Calu3 (cell line): ENCODE results near the gene C2orf76. TPM values are rescaled to one million over a fixed set of nuclear protein-coding genes. Genes with fewer than 3 reads are reported as not detected.

Experiments
- BruUV-seq: library from RNA; stranded (reverse); fragments of 400-500 nt; replicated peaks from 2 replicates; lab custom pipeline; 2021; lab: Mats Ljungman, UMichigan
- CTCF ChIA-PET: fragments of 300-600 bp; sonication (Branson Sonifier 250); formaldehyde crosslinking; loops from one replicate; lab custom pipeline; 2022; ENCODE audit warnings: antibody characterized with exemption; lab: Charles Lee
- DNase-seq: peaks from one replicate; pipeline ENCODE4 v3.0.0; 2022
- H3K27ac Mint-ChIP-seq: one replicate; pipeline ENCODE4 v1.8.0; 2022; ENCODE audit warnings: mixed read lengths; ENCODE audit not compliant: unreplicated experiment
- H3K27me3 Mint-ChIP-seq: one replicate; pipeline ENCODE4 v1.8.0; 2022; ENCODE audit warnings: mixed read lengths; ENCODE audit not compliant: unreplicated experiment
- H3K36me3 Mint-ChIP-seq: one replicate; pipeline ENCODE4 v1.8.0; 2022; ENCODE audit warnings: mild to moderate bottlenecking, moderate library complexity, mixed read lengths; ENCODE audit not compliant: insufficient read depth, unreplicated experiment
- H3K4me1 Mint-ChIP-seq: one replicate; pipeline ENCODE4 v1.8.0; 2022; ENCODE audit warnings: mild to moderate bottlenecking, low read depth, mixed read lengths; ENCODE audit not compliant: unreplicated experiment
- H3K4me3 Mint-ChIP-seq: one replicate; pipeline ENCODE4 v1.8.0; 2022; ENCODE audit warnings: mild to moderate bottlenecking, low read depth, moderate library complexity, mixed read lengths; ENCODE audit not compliant: unreplicated experiment
- H3K9me3 Mint-ChIP-seq: one replicate; pipeline ENCODE4 v1.8.0; 2022; ENCODE audit warnings: low read depth, mixed read lengths; ENCODE audit not compliant: unreplicated experiment
- intact Hi-C: fragments of 100-400 bp; cut with micrococcal nuclease; formaldehyde crosslinking; loops from one replicate; pipeline ENCODE4 v1.10.0; 2022; ENCODE audit not compliant: unreplicated experiment
- total RNA-seq: library from RNA; stranded (reverse); gene quantifications from 2 replicates; pipeline ENCODE4 v1.2.3, GENCODE V29; 2022
- TF ChIP-seq, protein P1 (sequence below): fragments of 200-600 bp; IDR thresholded peaks from one replicate; pipeline ENCODE4 v1.8.0; 2022; ENCODE audit warnings: antibody characterized with exemption; ENCODE audit not compliant: unreplicated experiment

C2orf76 gene
- total RNA-seq, 1 experiment from 2014 or later, result 7.1 TPM

- H3K4me3 Mint-ChIP-seq, result no peak overlapping the region
- BruUV-seq, result no TSS peak
- intact Hi-C loops, result no loop called here
- H3K27ac Mint-ChIP-seq, result no peak overlapping the region
- peaks cover 13% of the 10 kb centered on the region for H3K4me1 Mint-ChIP-seq
- peak; percentile 28 for DNase-seq
- TF ChIP-seq, protein P1, sequence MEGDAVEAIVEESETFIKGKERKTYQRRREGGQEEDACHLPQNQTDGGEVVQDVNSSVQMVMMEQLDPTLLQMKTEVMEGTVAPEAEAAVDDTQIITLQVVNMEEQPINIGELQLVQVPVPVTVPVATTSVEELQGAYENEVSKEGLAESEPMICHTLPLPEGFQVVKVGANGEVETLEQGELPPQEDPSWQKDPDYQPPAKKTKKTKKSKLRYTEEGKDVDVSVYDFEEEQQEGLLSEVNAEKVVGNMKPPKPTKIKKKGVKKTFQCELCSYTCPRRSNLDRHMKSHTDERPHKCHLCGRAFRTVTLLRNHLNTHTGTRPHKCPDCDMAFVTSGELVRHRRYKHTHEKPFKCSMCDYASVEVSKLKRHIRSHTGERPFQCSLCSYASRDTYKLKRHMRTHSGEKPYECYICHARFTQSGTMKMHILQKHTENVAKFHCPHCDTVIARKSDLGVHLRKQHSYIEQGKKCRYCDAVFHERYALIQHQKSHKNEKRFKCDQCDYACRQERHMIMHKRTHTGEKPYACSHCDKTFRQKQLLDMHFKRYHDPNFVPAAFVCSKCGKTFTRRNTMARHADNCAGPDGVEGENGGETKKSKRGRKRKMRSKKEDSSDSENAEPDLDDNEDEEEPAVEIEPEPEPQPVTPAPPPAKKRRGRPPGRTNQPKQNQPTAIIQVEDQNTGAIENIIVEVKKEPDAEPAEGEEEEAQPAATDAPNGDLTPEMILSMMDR, result no peak
- no peaks in the 10 kb centered on the region for H3K27me3 Mint-ChIP-seq
- CTCF ChIA-PET, result interaction anchor here (0.5 to 1.1 kb wide), 2 partner anchors 11 to 203 kb away, joined by 3 to 7 read pairs; no protein-coding TSS in a partner anchor
- H3K9me3 Mint-ChIP-seq, result no peaks in the 10 kb centered on the region
- H3K36me3 Mint-ChIP-seq, result peaks cover 5% of the 10 kb centered on the region
Observed at GRCh38 chr2:119402645-119403560, 36.3 kb upstream of the C2orf76 start.

GRCh38 chr2:119402106-119402505, 35.5 kb upstream of the C2orf76 start:
- Mint-ChIP-seq H3K27ac (no peak overlapping the region), H3K36me3 (peaks cover 5% of the 10 kb centered on the region), H3K9me3 (no peaks in the 10 kb centered on the region), H3K27me3 (no peaks in the 10 kb centered on the region), H3K4me1 (peaks cover 13% of the 10 kb centered on the region), H3K4me3 (no peak overlapping the region)
- intact Hi-C loops, result no loop called here
- DNase-seq, result no peak
- TF ChIP-seq, protein P1, result no peak
- CTCF ChIA-PET, result no interaction called here
- BruUV-seq, result no TSS peak

GRCh38 chr2:119397196-119397595, 30.6 kb upstream of the C2orf76 start:
- H3K27me3 Mint-ChIP-seq, result no peaks in the 10 kb centered on the region
- DNase-seq, result no peak
- intact Hi-C loops, result no loop called here
- no peaks in the 10 kb centered on the region for H3K36me3 Mint-ChIP-seq
- TF ChIP-seq, protein P1, result no peak
- H3K9me3 Mint-ChIP-seq, result no peaks in the 10 kb centered on the region
- peaks cover 13% of the 10 kb centered on the region for H3K4me1 Mint-ChIP-seq
- H3K27ac Mint-ChIP-seq, result no peak overlapping the region
- CTCF ChIA-PET, result no interaction called here
- no peak overlapping the region for H3K4me3 Mint-ChIP-seq
- no TSS peak for BruUV-seq

GRCh38 chr2:119393971-119394748, 27.5 kb upstream of the C2orf76 start:
- no peak for DNase-seq
- Mint-ChIP-seq H3K4me3 (no peak overlapping the region), H3K36me3 (no peaks in the 10 kb centered on the region), H3K9me3 (no peaks in the 10 kb centered on the region), H3K27ac (no peak overlapping the region), H3K4me1 (peaks cover 20% of the 10 kb centered on the region), H3K27me3 (no peaks in the 10 kb centered on the region)
- CTCF ChIA-PET, result no interaction called here
- BruUV-seq, result no TSS peak
- TF ChIP-seq, protein P1, result no peak
- intact Hi-C loops, result no loop called here
